Gastroesophageal sphincter (tissue), 4 donors: ENCODE data around the gene USP20. TPM values are rescaled to one million over a fixed set of nuclear protein-coding genes. Genes with fewer than 3 reads are reported as not detected.
"Not testable (repeated sequence)": the region's sequence is repeated elsewhere in the genome, so short reads cannot be mapped to it uniquely, and the experiment has no call there.

Experiments
- ATAC-seq: fragments of 150-250 bp; one replicate; pipeline ENCODE4 v1.9.1; 2016; ENCODE audit warnings: mild to moderate bottlenecking, moderate library complexity
- H3K27ac ChIP-seq, 4 donors: fragments of 200-600 bp; sonication (generic) in 3 of 4; 1 replicate in 3 of 4; 2 replicates in 1 of 4; pipeline ENCODE4 v1.5.1; 2016 to 2019
- H3K27me3 ChIP-seq: fragments of 200-600 bp; sonication (generic); one replicate; pipeline ENCODE4 v1.5.1; 2019
- H3K36me3 ChIP-seq, 2 donors: fragments of 200-600 bp; sonication (generic); one replicate each; pipeline ENCODE4 v1.5.1; 2019; ENCODE audit warnings: control low read depth in 1 of 2
- H3K4me1 ChIP-seq, 3 donors: fragments of 200-600 bp; sonication (generic); 1 replicate in 2 of 3; 2 replicates in 1 of 3; pipeline ENCODE4 v1.5.1; 2016 to 2019; ENCODE audit warnings: control low read depth in 2 of 3
- H3K4me3 ChIP-seq, 2 donors: fragments of 200-600 bp; sonication (generic); one replicate each; pipeline ENCODE4 v1.5.1; 2019; ENCODE audit warnings: mild to moderate bottlenecking in 1 of 2, moderate library complexity in 1 of 2
- H3K9me3 ChIP-seq, 3 donors: fragments of 200-600 bp; sonication (generic); one replicate each; pipeline ENCODE4 v1.5.1; 2017 to 2019; ENCODE audit warnings: control low read depth in 2 of 3
- EP300 ChIP-seq: sonication (generic); formaldehyde crosslinking; IDR thresholded peaks from one replicate; pipeline ENCODE4 v1.6.1; 2017; ENCODE audit warnings: antibody characterized with exemption, mild to moderate bottlenecking
- POLR2A ChIP-seq, 2 donors: fragments of 450-650 bp; IDR thresholded peaks; one replicate each; pipeline ENCODE4 v1.6.1; 2017; ENCODE audit warnings: antibody characterized with exemption in 2 of 2, mild to moderate bottlenecking in 2 of 2, moderate library complexity in 1 of 2
- POLR2AphosphoS5 ChIP-seq: sonication (generic); formaldehyde crosslinking; IDR thresholded peaks from one replicate; pipeline ENCODE4 v1.6.1; 2017; ENCODE audit warnings: antibody characterized with exemption
- WGBS, 2 donors: methylation state at CpG; one replicate each; pipeline ENCODE4 v1.1.5; 2018; ENCODE audit warnings: low coverage in 1 of 2; 5-methylcytosine and 5-hydroxymethylcytosine counted together
- total RNA-seq, 4 donors: library from RNA; depleted of rRNA; stranded (reverse); fragments of >200 nt; gene quantifications; one replicate each; pipeline ENCODE4 v1.1.0, GENCODE V29; 2016
- TF ChIP-seq, protein P1 (sequence below), 4 experiments: fragments of 200-600 bp in 2 of 4; fragments of 450-650 bp in 2 of 4; sonication (generic) in 1 of 4; IDR thresholded peaks; one replicate each; pipeline ENCODE4 v1.5.1; 2017 to 2019; ENCODE audit warnings: antibody characterized with exemption in 4 of 4, mild to moderate bottlenecking in 2 of 4, moderate library complexity in 2 of 4

USP20 gene
- total RNA-seq, 4 donors from 2014 or later, result 25.9 to 56.8 (median 33.4) TPM

DNA sequence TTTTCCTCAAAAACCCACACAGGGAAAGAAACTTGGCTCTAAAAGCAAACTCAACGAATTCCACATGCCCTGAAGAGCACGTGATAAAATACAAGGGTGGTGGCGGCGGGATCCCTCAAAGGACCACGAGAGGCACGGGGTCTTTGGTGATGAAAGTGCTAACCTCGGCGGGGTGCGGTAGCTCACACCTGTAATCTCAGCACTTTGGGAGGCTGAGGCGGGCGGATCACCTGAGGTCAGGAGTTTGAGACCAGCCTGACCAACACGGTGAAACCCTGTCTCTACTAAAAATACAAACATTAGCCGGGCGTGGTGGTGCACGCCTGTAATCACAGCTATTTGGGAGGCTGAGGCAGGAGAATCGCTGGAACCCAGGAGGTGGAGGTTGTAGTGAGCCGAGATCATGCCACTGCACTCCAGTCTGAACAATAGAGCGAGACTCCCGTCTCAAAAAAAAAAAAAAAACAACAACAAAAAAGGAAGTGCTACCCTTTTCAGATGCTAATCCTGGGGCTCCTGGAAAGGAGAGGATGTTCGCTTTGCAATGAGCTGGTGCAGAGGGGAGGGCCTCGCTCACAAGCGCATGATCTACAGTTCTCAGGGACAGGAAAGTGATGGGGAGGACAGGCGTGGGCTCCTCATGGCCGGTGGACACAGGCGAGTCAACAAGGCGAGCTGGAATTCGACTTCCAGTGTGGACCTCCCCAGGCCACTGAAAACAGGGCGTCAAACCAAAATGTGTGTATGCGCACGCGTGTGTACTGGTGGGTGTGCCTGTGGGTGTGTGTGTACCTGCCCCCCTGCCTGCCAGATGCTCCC is 54.1 kb downstream of the USP20 start:
- WGBS, 2 donors, result 91 to 93% methylated on average over 8 to 23 of the region's 31 CpGs
- H3K27ac ChIP-seq, result peak overlapping the region in 3 of 4 donors; percentile 85 to 92 (median 89)
- TF ChIP-seq, protein P1, sequence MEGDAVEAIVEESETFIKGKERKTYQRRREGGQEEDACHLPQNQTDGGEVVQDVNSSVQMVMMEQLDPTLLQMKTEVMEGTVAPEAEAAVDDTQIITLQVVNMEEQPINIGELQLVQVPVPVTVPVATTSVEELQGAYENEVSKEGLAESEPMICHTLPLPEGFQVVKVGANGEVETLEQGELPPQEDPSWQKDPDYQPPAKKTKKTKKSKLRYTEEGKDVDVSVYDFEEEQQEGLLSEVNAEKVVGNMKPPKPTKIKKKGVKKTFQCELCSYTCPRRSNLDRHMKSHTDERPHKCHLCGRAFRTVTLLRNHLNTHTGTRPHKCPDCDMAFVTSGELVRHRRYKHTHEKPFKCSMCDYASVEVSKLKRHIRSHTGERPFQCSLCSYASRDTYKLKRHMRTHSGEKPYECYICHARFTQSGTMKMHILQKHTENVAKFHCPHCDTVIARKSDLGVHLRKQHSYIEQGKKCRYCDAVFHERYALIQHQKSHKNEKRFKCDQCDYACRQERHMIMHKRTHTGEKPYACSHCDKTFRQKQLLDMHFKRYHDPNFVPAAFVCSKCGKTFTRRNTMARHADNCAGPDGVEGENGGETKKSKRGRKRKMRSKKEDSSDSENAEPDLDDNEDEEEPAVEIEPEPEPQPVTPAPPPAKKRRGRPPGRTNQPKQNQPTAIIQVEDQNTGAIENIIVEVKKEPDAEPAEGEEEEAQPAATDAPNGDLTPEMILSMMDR (IDR thresholded peaks at IDR 0.05), result no peak
- TF ChIP-seq POLR2A (IDR thresholded peaks at IDR 0.05) (no peak), POLR2AphosphoS5 (no peak), EP300 (no peak)
- peaks cover 0 to 94% (median 27%) of the 10 kb centered on the region in 3 donors for H3K4me1 ChIP-seq
- H3K36me3 ChIP-seq, result peaks cover 0 to 40% of the 10 kb centered on the region in 2 donors
- H3K4me3 ChIP-seq, result no peak overlapping the region
- ATAC-seq, result no peak
- no peaks in the 10 kb centered on the region for H3K27me3 ChIP-seq
- H3K9me3 ChIP-seq, result no peaks in the 10 kb centered on the region

GRCh38 chr9:129889941-129890717 is 54.9 kb downstream of the USP20 start:
- Histone ChIP-seq H3K27me3 (no peaks in the 10 kb centered on the region), H3K4me3 (peak overlapping the region in 1 of 2 donors; percentile 20), H3K4me1 (peaks cover 0 to 94% (median 21%) of the 10 kb centered on the region in 3 donors), H3K36me3 (peaks cover 0 to 48% of the 10 kb centered on the region in 2 donors), H3K27ac (peak overlapping the region in 3 of 4 donors; percentile 38 to 92 (median 89)), H3K9me3 (no peaks in the 10 kb centered on the region)
- TF ChIP-seq POLR2A (IDR thresholded peaks at IDR 0.05), result no peak
- TF ChIP-seq, protein P1 (IDR thresholded peaks at IDR 0.05), result no peak
- no peak for ATAC-seq
- 74 to 75% methylated on average over 11 to 12 of the region's 37 CpGs for WGBS, 2 donors

DNA sequence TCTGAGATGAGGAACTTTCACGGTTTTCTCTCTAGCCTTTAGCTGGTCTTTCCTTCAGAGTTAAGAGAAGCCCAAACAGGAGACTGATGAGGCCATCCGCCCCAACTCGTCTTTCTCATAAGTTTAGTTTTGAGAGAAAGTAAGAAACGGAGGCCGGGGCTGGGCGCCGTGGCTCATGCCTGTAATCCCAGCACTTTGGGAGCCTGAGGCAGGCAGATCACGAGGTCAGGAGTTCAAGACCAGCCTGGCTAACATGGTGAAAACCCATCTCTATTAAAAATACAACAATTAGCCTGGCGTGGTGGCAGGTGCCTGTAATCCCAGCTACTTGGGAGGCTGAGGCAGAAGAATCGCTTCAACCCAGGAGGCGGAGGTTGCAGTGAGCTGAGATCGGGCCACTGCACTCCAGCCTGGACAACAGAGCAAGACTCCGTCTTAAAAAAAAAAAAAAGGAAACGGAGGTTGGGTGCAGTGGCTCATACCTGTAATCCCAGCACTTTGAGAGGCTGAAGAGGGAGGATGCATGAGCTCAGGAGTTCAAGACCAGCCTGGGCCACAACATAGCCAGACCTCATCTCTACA is 55.6 kb downstream of the USP20 start:
- H3K4me1 ChIP-seq, result peaks cover 0 to 87% (median 18%) of the 10 kb centered on the region in 3 donors
- 71 to 80% methylated on average over 8 to 10 of the region's 14 CpGs for WGBS, 2 donors
- not testable (repeated sequence) for H3K27me3 ChIP-seq, ATAC-seq, H3K9me3 ChIP-seq
- H3K4me3 ChIP-seq, result peak overlapping the region in 1 of 2 donors; percentile 20
- H3K36me3 ChIP-seq, result peaks cover 0 to 55% of the 10 kb centered on the region in 2 donors
- peak overlapping the region in 3 of 4 donors; percentile 38 to 92 (median 89) for H3K27ac ChIP-seq

- H3K36me3 ChIP-seq, result peaks cover 0 to 63% of the 10 kb centered on the region in 2 donors
- no peaks in the 10 kb centered on the region for H3K27me3 ChIP-seq
- TF ChIP-seq POLR2A (IDR thresholded peaks at IDR 0.05) (no peak), POLR2AphosphoS5 (no peak)
- TF ChIP-seq, protein P1 (IDR thresholded peaks at IDR 0.05), result no peak
- peak overlapping the region; percentile 41 to 92 (median 68) for H3K27ac ChIP-seq
- no peak for ATAC-seq
- H3K4me1 ChIP-seq, result peaks cover 0 to 79% (median 11%) of the 10 kb centered on the region in 3 donors
- H3K9me3 ChIP-seq, result no peaks in the 10 kb centered on the region
- 20 to 55% methylated on average over 1 to 4 of the region's 4 CpGs for WGBS, 2 donors
- H3K4me3 ChIP-seq, result peak overlapping the region in 1 of 2 donors; percentile 2
Observed at GRCh38 chr9:129891569-129891968, 56.3 kb downstream of the USP20 start.

DNA sequence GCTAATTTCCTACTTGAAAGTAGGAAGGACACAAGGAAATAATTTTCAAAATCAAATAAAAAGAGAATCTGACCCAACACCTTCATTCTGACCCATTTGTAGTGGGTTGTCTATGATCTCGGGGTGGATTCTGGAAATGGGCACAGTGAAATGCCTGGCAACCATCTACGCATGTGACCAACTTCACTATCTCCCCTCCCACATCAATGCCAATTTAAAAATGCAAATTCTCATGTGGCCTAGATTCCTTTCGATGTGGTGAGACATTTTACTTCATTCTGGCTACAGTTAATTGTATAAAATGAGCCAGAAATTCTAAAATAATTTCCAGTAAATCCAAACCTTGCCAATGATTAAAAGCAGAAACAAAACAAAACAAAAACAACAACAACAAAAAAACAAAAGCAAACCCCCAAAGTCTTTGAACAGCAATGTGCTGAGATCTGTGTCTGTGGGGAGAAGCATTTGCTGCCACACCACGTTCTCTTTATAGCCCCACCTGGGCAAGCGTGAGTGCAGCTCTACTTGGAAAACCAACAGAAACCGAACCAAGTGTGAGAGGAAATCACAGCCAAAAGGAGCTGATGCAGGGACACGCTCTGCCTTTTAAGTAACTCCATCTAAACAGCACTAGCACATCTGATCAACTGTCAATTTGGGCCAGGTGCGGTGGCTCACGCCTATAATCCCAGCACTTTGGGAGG is 59.0 kb downstream of the USP20 start:
- H3K27ac ChIP-seq, result peak overlapping the region in 3 of 4 donors; percentile 39 to 92 (median 89)
- peaks cover 0 to 75% of the 10 kb centered on the region in 2 donors for H3K36me3 ChIP-seq
- WGBS, 2 donors, result 80% methylated on average over 5 to 9 of the region's 9 CpGs

More for the DNA sequence above, 59.0 kb downstream of the USP20 start:
- no peaks in the 10 kb centered on the region for H3K27me3 ChIP-seq
- peaks cover 0 to 66% (median 4%) of the 10 kb centered on the region in 3 donors for H3K4me1 ChIP-seq
- TF ChIP-seq EP300 (no peak), POLR2A (IDR thresholded peaks at IDR 0.05) (no peak), POLR2AphosphoS5 (no peak)
- TF ChIP-seq, protein P1 (IDR thresholded peaks at IDR 0.05), result no peak
- no peak overlapping the region for H3K4me3 ChIP-seq
- no peak for ATAC-seq
- H3K9me3 ChIP-seq, result no peaks in the 10 kb centered on the region
